DMS79 (cell line): ENCODE measurements around the gene DOCK9.
A peak's percentile ranks its signal among the peaks of the same experiment; 100 is the strongest.

Experiments
- DNase-seq: peaks from one replicate; lab custom pipeline; 2025; lab: John Stamatoyannopoulos, UW

Gene DOCK9

GRCh38 chr13:98977568-98978265 lies at the start of gene DOCK9:
DOCK9 (minus strand) TSS chr13:98978064; CDS start chr13:98977909, 155 bp downstream.
- DNase-seq: no peak

DNA sequence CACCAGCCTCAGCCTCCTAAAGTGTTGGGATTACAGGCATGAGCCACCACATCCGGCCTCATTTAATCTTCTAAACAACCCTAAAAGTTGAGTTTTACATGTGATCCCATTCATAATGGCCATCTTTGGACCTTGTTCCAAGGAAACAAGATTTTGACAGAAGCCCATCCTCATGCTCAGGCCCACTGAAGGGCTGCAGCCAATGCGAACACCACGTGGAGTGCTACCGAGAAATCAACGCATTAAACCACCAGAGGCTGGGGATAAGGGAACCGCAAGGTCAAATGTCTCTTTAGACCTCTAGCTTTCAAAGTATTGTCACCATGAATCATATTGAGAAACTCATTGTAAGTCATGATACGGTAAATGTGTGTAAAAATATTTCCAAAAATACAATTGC lies 49.4 kb upstream of the DOCK9 start:
- no peak for DNase-seq

GRCh38 chr13:99022941-99023340 lies 45.1 kb upstream of the DOCK9 start:
- no peak for DNase-seq

DNA sequence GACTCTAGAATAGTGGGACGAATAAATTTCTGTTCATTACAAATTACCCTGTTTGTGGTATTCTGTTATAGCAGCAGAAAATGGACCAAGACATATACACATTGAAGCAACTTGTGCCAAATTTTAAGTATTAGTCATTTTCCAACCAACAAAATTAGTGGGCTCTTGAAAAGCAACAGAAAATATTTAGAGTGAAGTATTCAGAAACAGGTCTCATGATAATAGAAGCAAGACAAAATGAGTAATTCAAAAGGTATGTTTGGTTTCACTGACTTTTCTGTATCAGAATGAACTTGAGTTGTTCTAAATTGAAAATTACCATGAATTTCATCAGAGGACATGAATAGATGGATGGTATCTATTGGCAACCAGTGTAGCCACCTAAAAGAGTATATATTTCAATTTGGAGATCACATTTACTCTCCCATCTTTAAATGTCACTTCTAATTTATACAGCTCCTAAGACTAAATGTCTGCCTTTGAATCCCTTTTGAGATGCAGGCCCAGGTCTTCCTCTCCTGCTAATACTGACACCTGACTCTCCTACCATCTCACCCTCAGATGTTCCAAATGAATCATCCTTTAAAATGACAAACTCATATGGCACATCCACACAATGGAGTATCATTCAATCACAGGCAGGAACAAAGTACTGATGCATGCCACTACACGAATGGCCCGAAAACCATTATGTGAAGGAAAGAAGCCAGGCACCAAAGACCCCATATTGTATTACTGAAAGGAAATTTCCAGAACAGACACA lies 40.7 kb upstream of the DOCK9 start:
- no peak for DNase-seq

DNA sequence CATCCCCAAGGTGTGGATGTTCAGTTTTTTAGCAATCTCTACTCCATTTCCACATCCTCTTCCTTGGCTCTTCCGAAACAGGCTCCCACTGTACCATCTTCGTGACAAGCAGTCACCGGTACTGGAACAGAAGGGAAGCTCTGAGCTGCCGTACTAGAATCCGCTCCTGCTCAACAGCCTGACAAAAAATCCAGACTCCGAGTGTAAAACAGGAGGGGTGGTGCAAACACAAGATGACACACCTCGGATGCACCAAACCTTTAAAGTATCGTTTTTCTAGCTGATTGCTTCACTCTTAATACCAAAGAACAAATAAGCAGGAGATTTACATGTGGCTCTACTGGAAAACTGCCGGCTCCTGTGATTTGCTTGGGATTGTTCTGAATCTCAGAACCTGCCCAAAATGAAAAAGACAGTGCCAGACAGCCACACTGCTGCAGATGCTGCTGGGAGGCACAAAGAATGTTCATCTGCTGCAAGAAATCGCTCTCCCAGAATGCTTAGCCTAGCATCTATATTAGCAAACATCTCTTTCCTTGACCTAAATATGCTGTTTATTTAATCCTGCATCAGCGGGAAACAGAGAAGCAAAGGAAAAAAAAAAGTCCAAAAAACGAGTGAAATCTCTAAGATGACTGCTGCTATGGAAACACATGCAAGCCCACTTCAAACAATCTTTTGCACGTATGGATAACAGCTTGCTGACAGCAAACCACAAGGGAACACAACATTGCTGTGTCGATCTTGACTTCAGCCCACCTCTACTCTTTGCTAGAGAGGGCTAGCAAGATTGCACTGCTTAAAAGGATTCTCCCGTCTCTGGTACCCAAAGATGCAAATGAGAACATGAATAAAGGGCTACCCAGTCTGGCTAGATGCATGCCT lies 38.0 kb upstream of the DOCK9 start:
- DNase-seq: peak; percentile 43

DNA sequence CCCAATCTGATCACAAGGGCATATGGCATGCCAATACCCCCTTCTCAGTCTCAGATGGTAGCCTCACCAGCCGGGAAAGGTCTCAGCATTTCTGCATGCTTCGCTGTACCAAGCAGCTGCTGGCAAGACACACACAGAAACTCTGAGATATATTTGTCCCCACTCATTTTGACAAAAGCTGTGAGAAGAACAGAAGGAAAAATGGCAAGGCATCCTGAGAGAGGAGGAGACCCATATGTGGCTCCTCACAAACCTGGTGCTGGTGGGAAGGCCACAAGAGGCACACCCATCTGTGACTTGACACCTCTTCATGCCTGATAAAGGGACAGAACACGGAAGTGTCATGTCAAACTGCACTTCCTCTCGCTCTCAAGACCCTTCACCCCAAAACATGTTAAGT lies 36.7 kb upstream of the DOCK9 start:
- DNase-seq: no peak

GRCh38 chr13:99013951-99014350 lies 36.1 kb upstream of the DOCK9 start:
- DNase-seq: no peak

DNA sequence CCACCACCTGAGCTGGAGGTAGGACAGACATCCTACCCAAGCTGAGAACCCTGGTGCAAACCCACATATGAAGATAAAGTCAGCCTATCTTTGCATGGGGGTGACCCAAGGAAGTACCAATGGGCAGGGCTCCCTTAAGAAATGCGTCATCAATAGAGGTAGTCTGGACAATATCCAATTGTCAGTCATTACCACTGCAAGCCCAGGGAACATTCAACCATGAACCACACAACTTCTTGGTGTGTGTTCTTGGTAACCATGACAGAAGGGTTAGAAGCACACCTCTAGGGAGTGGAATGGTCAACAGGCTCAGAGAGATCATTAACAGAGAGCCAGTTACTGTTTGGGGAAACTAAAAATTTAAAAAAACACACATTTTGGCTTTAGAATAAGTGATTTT lies 34.7 kb upstream of the DOCK9 start:
- no peak for DNase-seq

DNA sequence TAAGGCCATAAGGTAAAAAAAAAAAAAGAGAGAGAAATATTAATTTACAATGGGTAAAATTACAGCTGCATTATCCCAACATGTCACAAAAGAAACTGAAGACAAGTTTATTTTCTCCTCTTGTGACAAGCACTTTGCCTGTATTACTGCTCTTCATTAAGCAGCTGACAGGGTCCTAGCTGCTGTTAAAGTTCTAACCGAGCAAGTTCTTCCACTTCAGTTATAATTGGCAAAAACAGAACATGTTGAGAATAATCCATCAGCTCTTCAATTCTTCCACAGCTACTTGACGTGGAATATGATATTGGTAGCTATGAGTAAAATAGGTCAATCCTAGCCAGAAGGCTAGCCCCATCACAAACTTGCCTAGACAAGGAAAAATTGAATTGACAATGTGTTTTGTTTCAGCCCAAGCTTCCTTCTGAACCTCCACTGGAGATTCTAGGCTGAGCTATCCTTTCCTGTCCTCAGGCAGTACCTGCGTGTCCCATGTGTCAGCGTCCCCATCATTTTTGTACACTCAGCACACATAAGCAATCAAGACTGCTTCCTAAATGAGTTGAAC lies 32.2 kb upstream of the DOCK9 start:
- DNase-seq: peak; percentile 98

DNA sequence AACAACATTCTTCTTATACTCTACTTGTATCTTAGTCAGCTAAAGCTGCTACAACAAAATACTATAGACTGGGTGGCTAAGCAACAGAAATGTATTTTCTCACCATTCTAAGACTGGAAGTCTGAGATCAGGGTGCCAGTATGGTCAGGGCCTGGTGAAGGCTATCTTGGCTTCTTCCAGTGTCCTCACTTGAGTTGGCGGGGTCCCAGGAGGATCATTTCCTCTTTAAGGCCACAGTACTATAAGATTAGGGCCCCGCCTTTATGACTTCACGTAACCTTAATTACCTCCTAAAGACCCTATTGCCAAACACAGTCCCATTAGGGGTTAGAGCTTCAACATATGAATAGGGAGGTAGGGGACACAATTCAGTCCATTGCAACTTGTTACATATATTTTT lies 30.7 kb upstream of the DOCK9 start:
- DNase-seq: no peak

DNA sequence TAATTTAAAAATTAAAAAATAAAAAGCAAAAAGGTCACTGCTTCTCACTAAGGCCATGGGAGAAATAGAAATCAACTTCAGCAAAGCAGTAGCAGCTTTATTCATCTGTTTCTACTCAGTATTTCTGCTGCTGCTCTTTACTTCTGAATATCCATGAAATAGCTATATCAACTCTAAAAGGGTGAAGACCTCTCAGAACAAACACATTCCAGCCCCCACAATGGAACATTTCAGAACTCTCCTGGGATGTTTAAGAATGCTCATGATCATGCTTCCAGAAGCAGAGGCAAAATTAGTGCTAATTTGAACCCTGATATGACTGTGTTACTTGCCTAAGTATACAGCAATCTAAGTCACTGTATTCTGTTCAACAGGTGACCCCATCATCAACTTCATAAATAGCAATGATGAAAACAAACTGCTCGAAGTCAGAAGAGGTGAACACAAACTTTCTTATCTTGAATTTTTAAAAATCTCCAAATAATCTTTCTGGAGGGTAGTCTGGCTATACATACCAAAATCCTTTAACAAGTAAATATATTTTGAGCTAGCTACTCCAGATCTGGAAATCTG lies 29.6 kb upstream of the DOCK9 start:
- no peak for DNase-seq

- no peak for DNase-seq
Observed at GRCh38 chr13:99005609-99006008, 27.7 kb upstream of the DOCK9 start.

- peak; percentile 72 for DNase-seq
Observed at GRCh38 chr13:99004978-99005377, 27.1 kb upstream of the DOCK9 start.

DNA sequence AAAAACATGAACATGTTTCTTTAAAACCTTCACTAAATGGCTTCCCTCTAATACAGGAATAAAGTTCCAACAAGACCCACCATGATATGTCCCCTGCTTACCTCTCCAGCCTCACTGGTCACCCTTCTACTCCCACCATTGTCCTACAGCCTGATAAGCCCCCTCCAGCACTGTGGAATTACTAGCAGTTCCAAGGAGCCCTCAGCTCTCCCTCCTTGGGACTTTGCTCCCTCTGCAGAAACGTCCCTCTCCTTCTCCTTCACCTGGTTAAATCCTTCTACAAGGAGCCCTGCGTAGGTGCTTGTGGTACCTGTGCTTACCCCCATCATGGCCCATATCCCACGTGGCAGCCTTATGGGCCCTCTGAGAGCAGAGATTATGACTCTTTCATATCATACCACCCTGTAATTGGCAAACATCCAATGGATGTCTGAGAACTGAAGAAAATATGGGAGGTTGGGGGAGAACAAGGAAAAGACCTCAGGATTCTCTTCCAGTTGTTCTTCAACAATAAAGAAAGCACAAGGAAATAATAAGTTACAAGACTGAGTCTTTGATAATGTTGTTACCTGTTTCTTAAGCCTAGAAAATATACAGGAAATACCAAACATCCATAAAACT lies 26.1 kb upstream of the DOCK9 start:
- peak; percentile 92 for DNase-seq

GRCh38 chr13:99003186-99003585 lies 25.3 kb upstream of the DOCK9 start:
- no peak for DNase-seq

DNA sequence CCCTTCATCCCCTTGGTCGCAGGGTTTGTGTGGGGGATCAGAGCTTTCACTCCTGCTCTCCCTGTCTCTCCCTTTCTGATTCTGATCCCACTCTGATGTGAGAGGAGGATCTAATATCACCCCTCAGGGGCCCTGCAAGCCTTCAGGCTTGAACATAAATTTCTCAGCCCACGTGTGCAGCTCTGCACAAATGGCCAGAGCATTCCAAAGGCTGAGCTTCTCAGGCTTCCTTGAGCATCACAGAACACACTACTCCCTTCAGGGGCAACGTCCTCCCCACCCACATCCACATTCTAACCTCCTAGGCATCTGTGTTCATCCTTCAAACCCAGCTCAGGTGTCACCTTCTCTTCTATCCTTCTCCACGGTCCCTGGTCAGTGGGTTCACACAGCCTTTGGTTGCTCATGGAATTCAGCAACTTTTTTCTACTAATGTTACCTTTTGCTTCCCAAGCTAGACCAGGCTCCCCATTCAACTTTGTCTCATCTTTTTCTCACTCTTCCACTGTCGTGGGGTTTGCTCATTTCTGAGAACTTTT lies 24.4 kb upstream of the DOCK9 start:
- no peak for DNase-seq

DNA sequence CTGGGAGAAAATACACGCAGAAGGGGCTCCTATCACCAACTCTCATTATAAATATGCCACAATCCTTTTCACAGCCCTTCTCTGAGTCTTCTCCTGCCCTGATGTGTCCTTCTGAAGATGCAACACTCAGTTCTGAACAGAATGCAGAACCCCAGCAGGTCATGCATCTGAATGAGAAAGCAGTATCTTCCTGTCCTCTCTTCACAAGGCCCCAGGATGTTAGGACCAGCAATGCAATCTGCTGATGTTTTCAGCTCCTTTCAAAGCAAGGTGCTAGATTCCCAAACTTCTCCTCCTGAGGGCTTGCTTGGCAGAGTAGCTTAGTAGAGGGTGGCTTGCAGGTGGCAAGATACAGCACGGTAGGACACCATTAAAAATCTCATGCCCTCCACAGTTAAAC lies 22.3 kb upstream of the DOCK9 start:
- no peak for DNase-seq

- no peak for DNase-seq
Observed at GRCh38 chr13:98999639-98999952, 21.7 kb upstream of the DOCK9 start.

- no peak for DNase-seq
Observed at GRCh38 chr13:98998831-98999638, 21.2 kb upstream of the DOCK9 start.
